Measurements from ENCODE around the gene FXYD6.
"Not testable (repeated sequence)": the region's sequence is repeated elsewhere in the genome, so short reads cannot be mapped to it uniquely, and the experiment has no call there.

FXYD6 gene, protein sequence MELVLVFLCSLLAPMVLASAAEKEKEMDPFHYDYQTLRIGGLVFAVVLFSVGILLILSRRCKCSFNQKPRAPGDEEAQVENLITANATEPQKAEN
- 0 to 0.15 (median 0.06) reads per million in 4 donors for total RNA-seq

DNA sequence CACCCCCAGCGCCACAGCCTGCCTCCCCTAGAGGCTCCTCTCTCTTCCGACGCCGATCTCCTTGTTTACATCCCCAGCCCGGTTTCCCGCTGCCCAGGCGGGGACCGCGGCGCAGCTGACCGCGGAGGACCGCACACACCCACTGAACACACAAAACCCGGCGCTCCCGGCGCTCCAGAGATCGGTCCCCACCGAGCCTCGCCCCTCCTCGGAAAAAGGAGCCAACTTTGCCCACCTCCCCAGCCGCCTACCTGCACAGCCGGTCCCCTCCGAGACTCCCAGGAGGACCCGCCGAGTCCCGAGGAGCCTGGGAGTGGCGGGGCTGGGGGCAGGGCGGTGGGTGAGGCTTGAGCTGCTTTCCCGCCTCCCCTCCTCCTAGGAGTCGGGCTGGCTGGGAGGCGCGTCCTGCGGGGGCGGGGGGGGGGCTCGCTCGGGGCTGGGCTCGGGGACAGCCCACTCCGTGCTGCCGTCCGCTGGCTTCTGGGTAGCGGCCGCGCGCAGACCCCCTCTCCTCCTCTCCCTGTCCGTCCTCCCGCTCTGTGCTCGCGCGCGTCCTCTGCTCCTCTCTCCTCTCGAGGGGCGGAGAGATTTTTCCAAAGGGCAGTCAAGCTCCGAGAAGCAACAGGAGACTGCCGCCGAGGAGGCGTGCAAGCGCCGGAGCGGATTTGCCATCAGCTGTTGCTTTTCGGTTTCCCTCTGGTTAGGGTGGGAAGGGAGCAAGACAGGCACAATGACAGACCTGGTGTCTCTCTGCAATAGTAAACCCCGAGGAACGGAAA, at the start of gene FXYD6:
Gene FXYD6, minus strand, starts transcription at position 318 of the 779 bp plus-strand sequence. CDS start 33,882 bp downstream, outside the sequence.
- no peak for DNase-seq

DNA sequence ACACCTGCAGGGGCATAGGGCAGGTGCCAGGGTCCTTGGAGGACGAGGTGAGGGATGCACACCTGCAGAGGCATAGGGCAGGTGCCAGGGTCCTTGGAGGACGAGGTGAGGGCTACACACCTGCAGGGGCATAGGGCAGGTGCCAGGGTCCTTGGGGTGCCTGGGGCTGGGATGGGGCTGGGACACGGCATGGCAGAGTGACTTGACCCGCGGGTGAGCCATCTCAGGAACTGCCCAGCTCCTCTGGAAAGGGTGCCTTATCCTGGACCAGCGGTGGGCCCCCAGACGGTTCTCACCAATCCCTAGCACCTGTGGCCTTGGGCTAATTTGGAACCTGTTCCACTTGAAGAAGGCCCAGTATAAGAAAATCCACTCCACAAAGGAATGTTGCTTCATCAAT, 49.7 kb upstream of the FXYD6 start:
- not testable (repeated sequence) for DNase-seq

DNA sequence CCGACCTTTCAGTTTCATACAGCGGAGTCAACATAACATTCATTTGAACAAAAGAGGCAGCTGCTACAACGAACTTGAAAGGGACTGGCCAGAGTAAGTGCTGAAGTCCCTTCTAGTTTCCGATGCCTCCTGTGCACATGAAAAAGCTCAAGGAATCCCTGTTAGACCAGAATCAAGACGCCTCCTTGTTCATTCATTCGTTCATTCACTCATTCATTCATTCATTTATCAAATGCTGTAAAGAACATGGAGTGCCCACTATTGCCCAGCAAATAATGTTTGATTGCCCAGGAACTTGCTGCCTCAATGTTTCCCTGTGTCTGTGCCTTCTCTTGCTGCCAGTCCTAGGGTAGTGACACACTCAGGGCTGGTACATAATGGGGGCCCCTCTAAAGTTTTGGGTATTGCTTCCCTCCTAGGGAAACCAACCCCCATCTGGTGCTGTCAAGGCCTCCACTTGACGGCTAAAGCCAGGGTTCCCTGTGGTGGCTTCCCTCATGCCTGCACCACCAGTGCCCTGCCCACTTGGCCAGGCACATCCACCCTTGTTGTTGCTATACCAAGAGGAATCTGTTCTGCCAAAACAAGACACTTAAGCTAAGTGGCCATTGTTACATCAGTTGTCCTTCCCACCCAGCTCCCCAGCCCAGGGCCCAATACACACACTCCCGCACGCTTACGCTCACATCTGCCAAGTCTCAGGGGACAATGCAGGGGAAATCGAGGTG, 48.9 kb upstream of the FXYD6 start:
- DNase-seq: no peak

DNA sequence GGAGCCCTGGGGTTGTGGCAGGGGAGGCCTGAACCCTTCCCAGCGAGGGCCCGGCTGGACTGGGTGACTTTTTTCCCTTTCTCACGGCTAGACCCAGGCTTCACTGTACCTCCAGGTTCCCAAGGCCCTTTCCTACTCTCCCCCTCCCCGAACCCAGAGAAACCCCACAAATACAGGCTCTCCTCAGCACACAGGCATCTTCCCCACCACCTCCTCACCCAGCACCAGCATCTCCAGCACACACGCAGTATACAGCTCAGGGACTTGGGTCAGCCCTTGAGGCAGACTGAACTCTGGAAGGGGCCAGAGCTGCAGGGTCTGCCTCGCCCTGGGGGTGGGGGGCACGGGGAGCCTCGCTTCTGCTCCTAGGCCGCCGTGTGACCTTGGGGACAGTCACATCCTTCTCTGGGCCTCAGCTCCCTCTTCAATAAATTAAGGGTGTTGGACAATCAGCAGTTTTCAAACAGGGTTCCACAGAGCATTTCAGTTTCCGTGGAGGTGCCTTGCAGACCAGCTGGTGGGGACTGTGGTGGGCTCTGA, 48.2 kb upstream of the FXYD6 start:
- DNase-seq: no peak

- no peak for DNase-seq
Measured at GRCh38 chr11:117923773-117924172, 47.3 kb upstream of the FXYD6 start.

- no peak for DNase-seq
Measured at GRCh38 chr11:117923275-117923674, 46.8 kb upstream of the FXYD6 start.

DNA sequence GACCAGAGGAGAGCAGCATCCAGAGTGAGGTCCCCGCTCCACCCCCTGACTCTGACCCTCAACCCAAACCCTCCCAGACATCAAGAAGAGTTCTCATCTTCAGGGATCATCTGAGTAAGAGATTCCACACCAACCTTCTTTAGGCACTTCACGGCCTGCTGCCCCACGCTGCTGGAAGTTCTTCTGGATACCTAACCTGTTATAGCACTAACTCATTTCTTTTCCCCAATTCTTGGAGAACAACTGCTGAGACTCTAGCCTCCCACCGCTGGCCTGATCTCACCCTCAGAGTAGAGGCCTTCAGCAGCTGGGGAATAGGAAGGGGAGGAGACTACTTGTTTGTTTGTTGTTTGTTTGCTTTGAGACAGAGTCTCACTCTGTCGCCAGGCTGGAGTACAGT, 45.4 kb upstream of the FXYD6 start:
- no peak for DNase-seq

- no peak for DNase-seq
Measured at GRCh38 chr11:117921456-117921855, 45.0 kb upstream of the FXYD6 start.

GRCh38 chr11:117919781-117920221, 43.3 kb upstream of the FXYD6 start:
- peak in 1 of 5 donors; percentile 28 for DNase-seq

- DNase-seq: no peak
Measured at GRCh38 chr11:117919341-117919740, 42.9 kb upstream of the FXYD6 start.

DNA sequence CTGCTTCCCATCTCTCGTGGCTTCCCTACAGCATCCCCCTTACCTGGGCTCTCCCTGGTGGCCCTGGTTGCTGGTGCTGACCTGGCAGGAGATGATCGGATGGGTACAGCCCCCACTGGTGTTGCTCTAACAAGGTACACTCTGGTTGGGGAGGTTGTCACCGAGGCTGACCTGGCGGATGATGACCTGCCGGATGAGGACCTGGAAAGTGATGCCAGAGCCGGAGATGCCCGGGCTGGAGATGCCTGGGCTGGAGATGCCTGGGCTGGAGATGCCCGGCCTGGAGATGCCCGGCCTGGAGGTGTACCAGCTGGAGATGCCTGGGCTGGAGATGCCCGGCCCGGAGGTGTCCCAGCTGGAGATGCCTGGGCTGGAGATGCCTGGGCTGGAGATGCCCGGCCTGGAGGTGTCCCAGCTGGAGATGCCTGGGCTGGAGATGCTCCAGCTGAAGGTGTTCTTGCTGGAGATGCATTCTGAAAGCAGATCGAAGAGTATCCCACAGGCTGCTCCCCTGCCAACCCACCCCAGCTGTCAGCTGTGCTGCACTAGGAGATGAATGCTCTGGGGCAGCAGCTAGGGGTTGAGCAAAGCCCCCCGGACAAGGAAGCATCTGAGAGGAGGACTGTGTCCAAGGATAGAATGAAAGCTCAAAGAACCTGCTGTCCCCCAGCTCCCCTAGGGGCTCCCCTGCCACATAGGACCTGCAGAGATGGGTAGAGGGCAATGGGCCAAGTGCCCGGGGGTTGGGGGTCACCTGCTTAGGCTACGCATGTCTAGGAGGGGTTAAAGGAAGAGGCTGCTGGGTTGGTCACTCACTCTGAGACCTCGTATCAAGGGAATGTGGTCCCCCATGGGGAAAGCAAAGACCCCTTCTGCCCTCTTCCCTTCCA, 42.2 kb upstream of the FXYD6 start:
- DNase-seq: no peak

- no peak for DNase-seq
Measured at GRCh38 chr11:117917591-117918151, 41.2 kb upstream of the FXYD6 start.

GRCh38 chr11:117916956-117917355, 40.5 kb upstream of the FXYD6 start:
- DNase-seq: no peak

DNA sequence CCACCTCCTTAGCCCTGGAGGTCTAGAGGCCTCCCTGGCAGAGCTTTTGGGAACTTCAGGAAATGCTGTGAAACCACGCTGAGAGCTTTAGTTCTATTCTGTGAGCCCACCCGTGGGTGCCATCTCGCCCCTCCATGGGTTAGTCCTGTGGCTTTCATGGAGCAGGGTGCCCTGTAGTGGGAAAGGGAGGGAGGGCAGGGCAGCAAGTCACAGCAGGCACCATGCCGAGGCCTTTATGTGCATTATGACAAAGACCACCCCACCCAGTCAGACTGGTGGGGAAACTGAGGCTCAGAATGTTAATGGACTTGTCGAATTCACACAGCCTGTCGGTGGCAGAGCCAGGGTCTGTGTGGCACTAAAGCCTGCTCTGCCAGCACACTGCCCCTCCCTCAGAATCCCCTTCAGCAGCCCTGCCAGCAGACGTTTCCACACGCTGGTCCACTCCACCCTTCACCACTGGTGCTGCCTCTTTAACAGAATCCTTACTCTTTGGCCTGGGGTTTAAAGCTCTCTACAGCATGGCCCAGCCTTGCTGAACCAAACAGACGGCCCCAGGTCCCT, 39.3 kb upstream of the FXYD6 start:
- DNase-seq: no peak

DNA sequence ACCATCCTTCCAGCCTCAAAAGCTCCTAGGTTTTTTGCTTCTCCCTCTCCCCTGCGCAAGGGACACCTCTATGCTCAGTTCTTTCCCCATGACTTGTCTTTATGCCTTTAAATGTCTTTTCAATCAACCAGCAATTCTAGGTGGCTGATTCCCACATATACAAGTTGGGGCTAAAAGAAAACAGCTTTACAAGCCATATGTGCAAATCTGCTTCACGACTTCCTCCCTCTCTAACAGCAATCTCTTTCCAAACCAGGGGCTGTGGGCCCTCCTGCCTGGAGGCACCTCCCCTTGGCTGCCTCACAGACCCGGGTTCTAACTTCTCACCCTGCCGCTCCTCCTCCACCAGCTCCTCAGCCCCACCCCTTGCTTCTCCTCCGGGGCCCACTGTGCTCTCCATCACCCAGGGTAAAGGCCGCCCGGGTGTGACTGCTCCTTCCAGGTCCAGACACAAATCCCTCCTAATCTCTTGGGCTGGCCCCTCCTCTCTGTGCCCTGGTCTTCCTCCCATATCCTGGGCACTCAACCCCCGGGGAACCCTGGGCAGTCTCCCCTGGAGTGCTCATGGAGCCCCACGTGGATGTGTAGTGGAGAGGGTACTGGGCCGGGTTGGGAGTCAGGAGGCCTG, 38.6 kb upstream of the FXYD6 start:
- no peak for DNase-seq

GRCh38 chr11:117914398-117914761, 37.9 kb upstream of the FXYD6 start:
- DNase-seq: no peak

- no peak for DNase-seq
Measured at GRCh38 chr11:117913736-117914397, 37.4 kb upstream of the FXYD6 start.

- DNase-seq: no peak
Measured at GRCh38 chr11:117912497-117912896, 36.0 kb upstream of the FXYD6 start.

DNA sequence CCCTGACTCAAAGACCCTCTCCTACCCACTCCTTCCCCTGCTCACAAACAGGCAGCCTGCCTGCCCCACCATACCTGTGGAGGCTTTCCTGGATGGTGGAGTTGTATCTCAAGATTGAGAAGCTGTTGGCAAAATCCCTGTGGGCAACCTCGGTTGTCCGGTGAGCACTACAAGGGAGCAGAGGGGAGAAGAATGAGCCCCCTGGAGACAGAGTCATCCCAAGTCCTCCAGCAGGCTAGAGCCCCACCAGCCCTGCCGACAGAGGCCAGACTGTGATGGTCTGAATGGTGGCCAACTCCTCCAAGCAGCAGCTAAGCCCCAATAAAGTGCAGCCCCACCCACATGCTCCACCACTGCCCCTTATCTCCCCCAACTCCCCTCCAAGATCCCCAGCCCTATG, 35.2 kb upstream of the FXYD6 start:
- DNase-seq: no peak

GRCh38 chr11:117910941-117911655, 34.6 kb upstream of the FXYD6 start:
- DNase-seq: no peak
